DOHH2 (cell line): ENCODE results near the gene ADCK2.

Source experiments
- H3F3A ChIP-seq: fragments of 200-600 bp; sonication (generic), shearing (Covaris generic); 2 replicates; pipeline ENCODE4 v1.6.0; 2016; ENCODE audit warnings: antibody characterized with exemption, mild to moderate bottlenecking; ENCODE audit not compliant: control insufficient read depth, insufficient read depth
- H3K27ac ChIP-seq: fragments of 200-600 bp; sonication (generic); 2 replicates; pipeline ENCODE4 v1.5.1; 2014; ENCODE audit warnings: low read depth, mild to moderate bottlenecking, low read length, moderate library complexity
- H3K27me3 ChIP-seq: fragments of 200-600 bp; sonication (generic); 2 replicates; pipeline ENCODE4 v1.6.1; 2014; ENCODE audit warnings: mild to moderate bottlenecking, low read length, mixed read lengths; ENCODE audit not compliant: control insufficient read depth
- H3K36me3 ChIP-seq: fragments of 200-600 bp; sonication (generic); 2 replicates; pipeline ENCODE4 v1.6.1; 2014; ENCODE audit warnings: mild to moderate bottlenecking, low read length, moderate library complexity, mixed read lengths; ENCODE audit not compliant: control insufficient read depth
- H3K4me1 ChIP-seq: fragments of 200-600 bp; sonication (generic); 2 replicates; pipeline ENCODE4 v1.6.1; 2014; ENCODE audit warnings: mild to moderate bottlenecking, low read length, mixed read lengths; ENCODE audit not compliant: control insufficient read depth
- H3K4me2 ChIP-seq: fragments of 200-600 bp; sonication (generic); 2 replicates; pipeline ENCODE4 v1.6.0; 2014; ENCODE audit warnings: mild to moderate bottlenecking, low read length, moderate library complexity
- H3K4me3 ChIP-seq: fragments of 200-600 bp; sonication (generic); 2 replicates; pipeline ENCODE4 v1.5.1; 2014; ENCODE audit warnings: mild to moderate bottlenecking, low read length, mixed read lengths
- H3K79me2 ChIP-seq: fragments of 200-600 bp; sonication (generic); 2 replicates; pipeline ENCODE4 v1.6.1; 2014; ENCODE audit warnings: mild to moderate bottlenecking, low read length, mixed read lengths; ENCODE audit not compliant: control insufficient read depth
- H3K9me2 ChIP-seq: fragments of 200-600 bp; sonication (generic); replicated peaks from 2 replicates; pipeline ENCODE4 v1.6.1; 2014; ENCODE audit warnings: mild to moderate bottlenecking, low read length, mixed read lengths; ENCODE audit not compliant: control insufficient read depth
- H3K9me3 ChIP-seq: fragments of 200-600 bp; sonication (generic); 2 replicates; pipeline ENCODE4 v1.6.1; 2014; ENCODE audit warnings: antibody characterized with exemption, low read length, mixed read lengths; ENCODE audit not compliant: control insufficient read depth, insufficient read depth
- H4K20me1 ChIP-seq: fragments of 200-600 bp; sonication (generic); 2 replicates; pipeline ENCODE4 v1.6.0; 2014; ENCODE audit warnings: low read depth, mild to moderate bottlenecking, antibody characterized with exemption, low read length, moderate library complexity; ENCODE audit not compliant: control insufficient read depth, insufficient read depth
- EZH2phosphoT487 ChIP-seq: fragments of 200-600 bp; sonication (generic); IDR thresholded peaks from 2 replicates; pipeline ENCODE4 v1.6.1; 2017; ENCODE audit warnings: borderline replicate concordance, mild to moderate bottlenecking, antibody characterized with exemption, low read length, moderate library complexity, mixed read lengths
- TF ChIP-seq, protein P1 (sequence below): fragments of 200-600 bp; sonication (generic); IDR thresholded peaks from one replicate; pipeline ENCODE4 v1.5.1; 2014; ENCODE audit warnings: antibody characterized with exemption, mild to moderate bottlenecking, low read depth, low read length; ENCODE audit not compliant: poor library complexity, severe bottlenecking

The ADCK2 gene

DNA sequence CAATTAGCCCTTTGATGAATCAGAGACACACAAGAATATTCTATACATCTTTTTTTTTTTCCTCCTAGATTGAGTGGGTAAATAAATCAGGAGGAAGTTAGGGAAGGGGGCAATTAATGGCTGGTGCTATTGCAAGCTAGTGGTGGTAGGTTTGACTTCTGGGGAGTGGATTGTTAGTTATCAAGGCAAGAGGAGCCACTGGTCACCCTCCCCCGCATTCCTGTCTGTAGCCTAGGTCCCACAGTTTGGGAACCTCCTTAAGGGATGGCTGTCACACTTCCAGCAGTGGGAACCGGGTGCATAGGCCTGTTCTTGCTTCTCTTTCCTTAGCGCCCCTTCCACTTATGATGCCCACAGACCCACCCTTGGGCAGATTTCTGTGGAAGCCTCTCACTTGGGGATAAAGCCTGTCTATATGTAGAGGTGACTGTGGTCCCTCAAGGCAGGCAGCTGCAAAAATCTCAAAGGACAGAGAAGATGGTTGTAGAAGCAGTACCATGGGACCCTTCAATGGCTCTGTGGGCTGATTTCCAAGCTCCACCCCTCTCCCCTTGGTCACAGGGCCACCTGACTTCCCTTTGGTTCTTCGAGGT lies 2.3 kb upstream of the ADCK2 start:
- Histone ChIP-seq H3K27ac (no peak overlapping the region), H3K4me2 (no peak overlapping the region), H3K79me2 (peaks cover 25% of the 10 kb centered on the region), H3K9me3 (no peaks in the 10 kb centered on the region), H3F3A (peaks cover 21% of the 10 kb centered on the region), H3K36me3 (peaks cover 11% of the 10 kb centered on the region), H4K20me1 (no peaks in the 10 kb centered on the region), H3K4me1 (peaks cover 28% of the 10 kb centered on the region), H3K9me2 (no peaks in the 10 kb centered on the region), H3K4me3 (no peak overlapping the region), H3K27me3 (no peaks in the 10 kb centered on the region)
- TF ChIP-seq, protein P1, sequence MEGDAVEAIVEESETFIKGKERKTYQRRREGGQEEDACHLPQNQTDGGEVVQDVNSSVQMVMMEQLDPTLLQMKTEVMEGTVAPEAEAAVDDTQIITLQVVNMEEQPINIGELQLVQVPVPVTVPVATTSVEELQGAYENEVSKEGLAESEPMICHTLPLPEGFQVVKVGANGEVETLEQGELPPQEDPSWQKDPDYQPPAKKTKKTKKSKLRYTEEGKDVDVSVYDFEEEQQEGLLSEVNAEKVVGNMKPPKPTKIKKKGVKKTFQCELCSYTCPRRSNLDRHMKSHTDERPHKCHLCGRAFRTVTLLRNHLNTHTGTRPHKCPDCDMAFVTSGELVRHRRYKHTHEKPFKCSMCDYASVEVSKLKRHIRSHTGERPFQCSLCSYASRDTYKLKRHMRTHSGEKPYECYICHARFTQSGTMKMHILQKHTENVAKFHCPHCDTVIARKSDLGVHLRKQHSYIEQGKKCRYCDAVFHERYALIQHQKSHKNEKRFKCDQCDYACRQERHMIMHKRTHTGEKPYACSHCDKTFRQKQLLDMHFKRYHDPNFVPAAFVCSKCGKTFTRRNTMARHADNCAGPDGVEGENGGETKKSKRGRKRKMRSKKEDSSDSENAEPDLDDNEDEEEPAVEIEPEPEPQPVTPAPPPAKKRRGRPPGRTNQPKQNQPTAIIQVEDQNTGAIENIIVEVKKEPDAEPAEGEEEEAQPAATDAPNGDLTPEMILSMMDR = no peak
- TF ChIP-seq EZH2phosphoT487 = no peak

DNA sequence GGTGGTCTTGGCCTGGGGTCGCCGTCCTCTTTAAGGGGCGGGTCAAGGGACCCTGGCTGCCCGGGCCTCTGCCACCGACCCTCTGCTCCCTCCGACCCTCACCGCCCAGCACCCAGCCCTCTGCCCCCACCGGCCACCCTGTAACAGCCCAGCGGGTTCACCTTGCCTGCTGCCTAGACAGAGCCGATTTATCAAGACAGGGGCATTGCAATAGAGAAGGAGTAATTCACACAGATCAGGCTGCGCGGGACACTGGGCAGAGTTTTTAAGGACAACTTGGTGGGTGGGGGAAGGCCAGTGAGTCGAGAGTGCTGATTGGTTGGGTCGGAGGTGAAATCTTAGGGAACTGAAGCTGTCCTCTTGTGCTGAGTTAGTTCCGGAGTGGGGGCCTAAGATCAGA lies 779 bp upstream of the ADCK2 start:
- Histone ChIP-seq H3K9me2 (no peaks in the 10 kb centered on the region), H3K4me1 (peaks cover 43% of the 10 kb centered on the region), H3K4me3 (peak overlapping the region; percentile 66), H3K27me3 (no peaks in the 10 kb centered on the region), H4K20me1 (no peaks in the 10 kb centered on the region), H3K9me3 (no peaks in the 10 kb centered on the region), H3K36me3 (peaks cover 23% of the 10 kb centered on the region), H3F3A (peaks cover 33% of the 10 kb centered on the region), H3K27ac (peak overlapping the region; percentile 51; the same call in 1 of the 2 replicates), H3K4me2 (peak overlapping the region; percentile 69), H3K79me2 (peaks cover 38% of the 10 kb centered on the region)
- TF ChIP-seq EZH2phosphoT487 = no peak
- TF ChIP-seq, protein P1 = no peak

DNA sequence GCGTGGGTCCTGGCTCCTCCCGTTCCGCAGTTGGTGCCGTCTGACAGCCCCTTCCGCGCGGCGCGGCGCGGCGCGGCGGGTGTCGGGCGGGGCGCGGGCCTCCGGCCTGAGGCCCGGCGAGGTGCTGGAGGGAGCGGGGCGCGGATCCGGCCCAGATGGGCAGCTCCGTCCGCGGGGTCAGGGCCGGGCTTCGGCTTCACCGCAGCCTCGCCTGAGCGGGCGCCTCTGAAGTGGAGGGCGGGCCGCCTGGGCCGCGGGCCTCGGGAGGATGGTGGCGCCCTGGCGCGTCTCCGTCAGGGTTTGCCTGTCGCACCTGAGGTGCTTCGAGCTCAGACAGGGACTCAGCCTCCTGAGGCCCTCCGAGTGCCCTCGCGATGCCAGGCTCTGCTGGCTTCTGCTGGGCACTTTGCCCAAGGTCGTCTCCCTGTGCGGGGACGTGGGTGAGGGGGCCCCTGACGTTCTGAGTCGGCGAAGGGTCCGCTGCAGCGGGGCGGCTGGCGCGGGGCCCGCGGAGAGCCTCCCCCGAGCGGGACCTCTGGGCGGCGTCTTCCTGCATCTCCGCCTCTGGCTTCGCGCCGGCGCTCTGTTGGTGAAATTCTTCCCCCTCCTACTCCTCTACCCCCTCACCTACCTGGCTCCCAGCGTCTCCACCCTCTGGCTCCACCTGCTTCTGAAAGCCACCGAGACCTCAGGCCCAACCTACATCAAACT lies 473 bp downstream of the ADCK2 start:
- peak overlapping the region; percentile 94 for H3K27ac ChIP-seq
- TF ChIP-seq, protein P1 = peak; percentile 37
- TF ChIP-seq EZH2phosphoT487 = no peak
- no peaks in the 10 kb centered on the region for H3K9me3 ChIP-seq
- H3K4me1 ChIP-seq = peaks cover 55% of the 10 kb centered on the region
- no peaks in the 10 kb centered on the region for H3K27me3 ChIP-seq
- H3K4me2 ChIP-seq = peak overlapping the region; percentile 90
- H3K79me2 ChIP-seq = peaks cover 50% of the 10 kb centered on the region
- H4K20me1 ChIP-seq = no peaks in the 10 kb centered on the region
- peaks cover 35% of the 10 kb centered on the region for H3K36me3 ChIP-seq
- peak overlapping the region; percentile 81 for H3K4me3 ChIP-seq
- H3F3A ChIP-seq = peaks cover 33% of the 10 kb centered on the region
- no peaks in the 10 kb centered on the region for H3K9me2 ChIP-seq
